GM12892 (cell line): ENCODE data around the gene TAF1C.

Experiments
- POLR2A ChIP-seq: IDR thresholded peaks from 2 replicates; pipeline ENCODE4 v1.6.1; 2011; ENCODE audit warnings: low read depth, low read length, control low read depth
- POLR2AphosphoS5 ChIP-seq: IDR thresholded peaks from 2 replicates; pipeline ENCODE4 v1.6.1; 2011; ENCODE audit warnings: low read depth, low read length, control low read depth
- TAF1 ChIP-seq: IDR thresholded peaks from 2 replicates; pipeline ENCODE4 v1.6.1; 2011; ENCODE audit warnings: low read depth, mild to moderate bottlenecking, control low read depth, low read length, borderline replicate concordance

- TF ChIP-seq POLR2AphosphoS5, result no peak
- TF ChIP-seq POLR2A, result no peak
- no peak for TF ChIP-seq TAF1
Observed at GRCh38 chr16:84132527-84133285, 54.2 kb downstream of the TAF1C start.
